NCI-H2107 treated with DMSO at 0.1 percent for 48 hours (cell line): ENCODE measurements around the gene CRYBG1.
"Not testable (repeated sequence)": the region's sequence is repeated elsewhere in the genome, so short reads cannot be mapped to it uniquely, and the experiment has no call there.

Experiments used
- DNase-seq: peaks from one replicate; lab custom pipeline; 2025; ENCODE audit not compliant: unreplicated experiment; lab: John Stamatoyannopoulos, UW

Gene CRYBG1

DNA sequence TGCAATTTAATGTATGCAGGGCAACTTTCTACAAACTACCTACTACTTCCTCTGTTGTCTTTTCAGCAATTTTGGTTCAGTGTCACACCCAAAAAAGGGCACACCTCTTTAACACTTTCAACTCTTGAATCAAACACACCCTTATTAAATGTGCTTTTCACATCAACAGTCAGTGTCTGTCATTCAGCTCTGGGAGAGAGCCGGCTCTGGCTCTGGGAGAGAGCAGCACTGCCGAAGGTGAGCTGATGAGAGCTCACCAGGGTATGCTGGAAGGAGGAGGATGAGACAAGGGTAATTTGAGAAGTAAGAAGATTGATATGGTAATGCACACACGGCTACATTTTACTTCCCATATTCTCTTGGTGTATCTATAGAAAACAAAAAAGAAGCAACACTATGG is 134.5 kb downstream of the CRYBG1 start:
- no peak for DNase-seq

DNA sequence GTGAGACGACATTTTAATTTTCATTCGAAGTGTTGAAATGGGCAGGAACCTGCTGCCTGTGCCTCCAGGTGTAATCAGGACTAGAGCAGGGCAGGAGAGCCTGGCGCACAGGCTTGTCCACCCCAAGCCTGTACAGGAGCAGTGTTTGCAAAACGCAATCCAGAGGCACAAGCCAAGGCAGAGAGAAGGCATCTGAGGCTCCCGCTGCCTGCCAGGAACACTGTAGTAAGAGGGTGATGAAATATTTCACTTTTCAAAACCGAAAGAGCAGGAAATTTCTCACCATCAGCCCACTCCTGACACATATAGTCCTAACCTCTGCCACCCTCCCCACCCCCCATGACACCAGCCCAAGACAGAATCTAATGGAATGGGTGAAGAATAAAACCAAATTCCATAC is 136.3 kb downstream of the CRYBG1 start:
- DNase-seq: no peak

DNA sequence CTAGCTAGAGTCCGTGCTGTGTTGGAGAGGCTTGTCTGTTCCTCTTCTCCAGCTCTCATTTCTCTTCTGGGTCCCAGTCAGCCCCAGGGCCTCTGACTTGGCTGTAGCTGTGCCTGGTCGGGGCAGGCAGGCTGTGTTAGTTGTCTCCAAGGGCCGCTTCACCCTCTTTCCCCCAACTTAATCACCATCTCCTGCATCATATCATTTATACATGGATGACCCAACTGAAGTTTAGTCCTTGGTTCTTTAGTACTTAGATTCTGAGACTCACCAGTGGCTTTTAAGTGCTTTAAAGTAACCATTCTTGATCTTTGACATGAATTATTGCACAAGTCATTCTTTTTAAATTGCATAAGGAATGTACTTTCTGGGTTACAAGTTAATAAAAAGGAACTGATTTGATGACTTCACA is 141.4 kb downstream of the CRYBG1 start:
- no peak for DNase-seq

DNA sequence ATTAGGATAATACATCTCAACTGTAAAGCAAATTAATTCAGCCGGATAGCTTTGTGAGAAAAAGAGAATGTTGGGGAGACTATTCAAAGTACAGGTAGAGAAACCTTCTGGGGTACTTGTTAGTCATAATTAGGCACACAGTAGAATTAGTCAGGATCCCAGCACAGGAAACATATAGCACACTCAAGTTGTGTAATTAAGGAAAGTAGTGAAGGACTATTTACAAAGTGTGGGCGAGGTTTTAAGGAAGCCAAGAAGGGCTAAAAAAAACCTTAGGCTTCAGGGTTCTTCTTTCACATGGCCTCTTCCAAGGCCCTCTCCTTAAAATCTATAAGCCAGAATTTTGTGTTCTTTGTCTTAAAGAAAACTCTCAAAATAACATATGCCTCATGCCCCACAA is 142.0 kb downstream of the CRYBG1 start:
- DNase-seq: no peak

DNA sequence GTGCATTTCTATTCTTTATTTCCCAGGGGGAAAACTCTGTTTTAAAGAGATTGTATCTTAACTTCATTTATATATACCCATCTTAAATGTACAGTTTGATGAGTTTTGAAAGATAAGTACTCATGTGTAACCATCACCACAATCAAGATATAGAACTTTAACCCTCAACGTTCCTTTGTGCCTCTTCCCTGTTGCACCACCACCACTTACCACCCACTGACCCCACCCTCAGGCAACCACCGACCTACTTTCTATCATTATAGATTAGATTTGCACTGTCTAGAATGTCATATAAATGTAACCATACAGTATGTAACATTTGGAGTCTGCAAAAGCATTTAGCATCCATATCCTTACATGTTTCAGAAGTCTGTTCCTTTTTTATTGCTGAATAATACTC is 147.8 kb downstream of the CRYBG1 start:
- no peak for DNase-seq

DNA sequence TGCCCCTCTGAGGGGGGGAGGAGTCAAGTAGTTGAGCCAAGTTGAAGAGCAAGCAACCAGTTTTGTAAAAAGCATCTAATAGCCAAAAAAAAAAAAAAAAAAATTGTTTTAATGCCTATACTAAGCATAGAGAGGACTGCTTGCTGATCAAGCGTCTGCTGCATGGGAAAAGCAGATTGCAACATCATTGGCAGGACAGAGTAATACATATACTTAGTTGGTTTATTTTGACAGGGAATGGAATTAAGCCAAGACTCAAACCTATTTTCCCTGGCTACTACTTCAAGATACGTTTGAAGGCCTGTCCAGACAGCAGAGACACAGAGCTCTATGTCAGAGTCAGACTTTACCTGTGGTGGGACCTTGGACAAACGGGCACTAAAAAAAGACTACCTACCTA is 148.3 kb downstream of the CRYBG1 start:
- no peak for DNase-seq

DNA sequence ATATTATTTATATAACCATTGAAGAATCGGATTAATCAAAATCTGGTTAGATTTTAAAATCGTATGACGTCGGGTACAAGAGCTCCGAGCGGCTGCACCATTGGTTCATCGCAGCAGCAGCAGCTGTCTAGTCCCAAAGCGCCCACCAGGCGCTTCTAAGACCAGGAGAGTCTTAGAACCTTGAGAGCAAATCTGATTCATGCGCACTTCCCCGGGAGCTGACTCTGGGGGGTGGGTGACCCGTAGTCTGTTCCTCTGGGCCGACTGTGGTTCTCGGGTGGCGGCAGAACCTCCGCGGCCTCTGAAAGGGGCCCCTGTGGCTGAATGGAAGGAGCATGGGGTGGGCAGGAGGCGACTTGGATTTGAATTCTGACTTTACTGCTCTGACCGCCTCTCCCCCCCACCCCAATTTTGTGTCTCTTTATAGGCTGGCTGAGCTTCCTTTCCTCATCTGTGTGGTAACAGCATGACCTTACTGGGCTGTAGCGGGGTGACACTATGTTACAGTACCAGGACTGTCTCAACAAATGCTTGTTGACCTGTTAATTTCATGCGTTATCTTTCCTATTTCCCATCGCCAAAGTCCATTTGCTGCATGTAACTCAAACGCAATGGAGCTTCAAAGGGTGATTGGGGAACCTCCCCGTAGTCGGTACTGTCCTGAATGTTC is 149.0 kb downstream of the CRYBG1 start:
- no peak for DNase-seq

DNA sequence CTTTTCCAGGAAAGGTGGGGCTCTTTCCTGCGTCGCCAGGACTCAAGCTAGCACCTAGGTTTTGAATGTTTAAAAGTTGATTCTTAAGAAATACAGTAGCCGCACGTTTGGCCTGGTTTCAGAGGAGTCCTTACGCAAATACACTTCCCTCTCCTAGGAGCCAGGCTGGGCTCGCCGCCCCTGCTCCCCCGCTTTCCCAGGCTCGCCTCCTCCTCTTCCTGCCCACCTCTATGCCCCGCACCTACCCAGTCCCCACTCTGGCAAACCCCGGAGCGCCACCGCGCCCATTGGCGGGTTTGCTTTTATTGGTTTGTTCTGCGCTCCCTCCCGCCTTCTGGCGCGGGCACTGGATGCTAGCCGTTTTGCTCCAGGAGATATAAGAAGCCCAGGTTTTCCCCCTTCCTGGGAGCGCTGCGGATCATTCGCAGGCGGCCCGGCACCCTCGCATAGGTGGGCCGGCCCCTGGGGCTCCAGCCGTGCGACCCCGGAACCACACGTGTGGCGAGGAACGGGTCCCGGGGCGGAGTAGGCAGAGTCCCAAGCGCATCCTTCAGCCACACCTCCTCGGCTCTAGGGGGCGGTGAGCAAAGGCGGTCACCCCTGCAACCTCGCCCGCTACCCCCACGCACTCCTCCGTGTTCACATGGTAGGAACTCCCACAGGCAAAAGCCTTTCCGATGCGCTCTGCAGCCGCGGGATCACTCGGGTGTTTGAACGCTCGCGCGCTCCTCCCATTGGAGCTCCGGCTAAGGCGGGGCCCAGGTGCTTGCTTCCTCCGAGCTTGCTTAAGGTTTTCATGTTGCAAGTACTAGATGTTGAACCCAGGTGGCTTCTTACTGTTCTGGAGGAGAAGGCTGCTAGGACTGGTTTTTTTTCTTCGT is 149.8 kb downstream of the CRYBG1 start:
- no peak for DNase-seq

DNA sequence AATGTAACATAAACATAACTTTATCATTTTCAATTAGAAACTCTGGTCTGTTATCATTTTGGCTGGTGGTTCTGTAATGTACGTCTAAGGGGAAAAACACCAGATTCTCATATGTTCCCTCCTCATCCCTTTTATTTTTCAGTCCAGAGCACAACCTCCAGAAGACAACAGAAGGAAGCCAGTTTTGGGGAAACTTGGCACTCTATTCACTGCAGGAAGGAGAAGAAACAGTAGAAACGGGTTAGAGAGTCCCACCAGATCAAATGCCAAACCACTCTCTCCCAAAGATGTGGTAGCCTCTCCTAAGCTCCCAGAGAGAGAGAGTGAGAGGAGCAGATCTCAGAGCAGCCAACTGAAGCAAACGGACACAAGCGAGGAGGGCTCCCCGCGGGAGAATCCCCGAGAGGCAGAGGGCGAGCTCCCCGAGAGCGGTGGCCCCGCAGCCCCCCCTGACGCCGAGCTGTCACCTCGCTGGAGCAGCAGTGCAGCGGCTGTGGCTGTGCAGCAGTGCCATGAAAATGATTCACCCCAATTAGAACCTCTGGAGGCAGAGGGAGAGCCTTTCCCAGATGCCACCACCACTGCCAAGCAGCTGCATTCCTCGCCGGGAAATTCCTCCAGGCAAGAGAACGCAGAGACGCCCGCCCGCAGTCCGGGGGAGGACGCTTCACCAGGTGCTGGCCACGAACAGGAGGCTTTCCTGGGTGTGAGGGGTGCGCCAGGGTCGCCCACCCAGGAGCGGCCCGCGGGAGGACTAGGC is 151.0 kb downstream of the CRYBG1 start:
- DNase-seq: no peak

DNA sequence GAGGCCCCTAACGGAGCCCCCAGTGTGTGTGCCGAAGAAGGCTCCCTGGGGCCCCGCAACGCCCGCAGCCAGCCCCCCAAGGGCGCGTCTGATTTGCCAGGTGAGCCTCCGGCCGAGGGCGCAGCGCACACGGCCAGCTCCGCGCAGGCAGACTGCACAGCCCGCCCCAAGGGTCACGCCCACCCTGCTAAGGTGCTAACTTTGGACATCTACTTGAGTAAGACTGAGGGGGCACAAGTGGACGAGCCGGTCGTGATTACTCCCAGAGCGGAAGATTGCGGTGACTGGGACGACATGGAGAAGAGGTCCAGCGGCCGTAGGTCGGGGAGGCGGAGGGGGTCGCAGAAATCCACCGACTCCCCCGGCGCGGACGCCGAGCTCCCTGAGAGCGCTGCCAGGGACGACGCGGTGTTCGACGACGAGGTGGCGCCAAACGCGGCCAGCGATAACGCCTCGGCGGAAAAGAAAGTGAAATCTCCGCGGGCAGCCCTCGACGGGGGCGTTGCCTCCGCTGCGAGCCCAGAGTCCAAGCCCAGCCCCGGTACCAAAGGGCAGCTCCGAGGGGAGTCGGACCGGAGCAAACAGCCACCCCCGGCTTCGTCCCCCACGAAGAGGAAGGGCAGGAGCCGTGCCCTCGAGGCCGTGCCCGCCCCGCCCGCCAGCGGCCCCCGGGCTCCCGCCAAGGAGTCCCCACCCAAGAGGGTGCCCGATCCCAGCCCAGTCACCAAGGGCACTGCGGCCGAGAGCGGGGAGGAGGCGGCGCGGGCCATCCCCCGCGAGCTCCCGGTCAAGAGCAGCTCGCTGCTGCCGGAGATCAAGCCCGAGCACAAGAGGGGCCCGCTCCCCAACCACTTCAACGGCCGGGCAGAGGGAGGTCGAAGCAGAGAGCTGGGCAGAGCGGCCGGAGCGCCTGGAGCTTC is 151.8 kb downstream of the CRYBG1 start:
- DNase-seq: peak; percentile 9

DNA sequence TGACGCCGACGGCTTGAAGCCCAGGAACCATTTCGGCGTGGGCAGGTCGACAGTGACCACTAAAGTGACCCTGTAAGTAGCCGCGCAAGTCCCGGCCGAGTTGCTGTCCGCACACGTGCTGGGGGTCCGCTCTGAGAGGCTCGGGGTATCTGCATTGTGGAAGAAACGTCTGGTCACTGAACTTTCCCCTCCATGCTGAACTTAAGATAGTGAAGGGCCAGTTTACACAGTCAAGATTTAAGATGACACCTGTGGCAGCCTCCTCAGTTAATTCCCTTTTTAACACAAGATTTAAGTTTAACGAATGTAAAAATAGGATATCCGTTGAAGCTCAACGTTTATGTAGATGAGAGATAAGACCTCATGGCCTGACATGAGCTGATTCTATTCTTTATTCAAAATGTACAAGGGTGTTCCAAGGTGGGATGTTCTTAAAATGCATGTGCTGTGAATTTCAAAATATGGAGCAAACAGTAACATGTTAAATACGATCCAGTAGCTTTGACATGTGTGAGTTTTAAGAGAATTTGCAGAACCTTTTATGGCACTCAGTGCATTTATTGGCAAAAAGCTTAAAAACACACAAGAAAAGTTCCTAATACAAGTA is 152.6 kb downstream of the CRYBG1 start:
- DNase-seq: no peak

DNA sequence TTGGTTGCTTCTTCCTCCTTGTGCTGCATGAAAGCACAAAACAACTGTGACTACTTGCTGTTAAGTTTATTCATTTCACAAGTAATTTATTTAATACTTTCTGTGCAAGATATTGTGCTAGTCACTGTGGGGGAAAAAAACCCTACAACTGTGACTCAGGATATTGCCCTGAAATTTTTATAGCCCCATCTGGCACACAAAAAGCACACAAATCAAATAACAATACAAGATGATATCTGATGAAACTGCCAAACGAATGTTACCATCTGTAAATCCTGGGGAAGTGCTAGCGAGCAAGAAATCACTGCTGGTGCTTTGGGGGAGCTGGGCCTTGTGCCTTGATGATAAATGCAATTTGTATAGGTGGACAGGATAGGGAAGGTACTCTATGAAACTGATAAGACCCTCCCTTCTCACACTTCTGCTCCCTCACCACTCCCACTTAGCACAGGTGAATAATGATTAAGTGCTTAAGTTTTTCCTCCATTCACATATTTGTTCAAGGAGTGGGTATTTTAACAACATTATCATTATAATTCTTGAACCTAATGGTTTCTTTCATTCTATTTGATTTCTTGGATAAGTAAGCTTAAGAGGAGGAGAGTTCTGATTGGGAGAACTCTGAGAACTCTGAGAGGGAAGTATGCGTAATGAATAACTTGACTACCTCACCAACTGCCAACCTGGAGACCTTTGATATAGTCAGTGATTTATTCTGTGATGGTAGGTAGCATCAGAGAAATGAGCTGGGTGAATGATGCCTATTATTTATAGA is 153.5 kb downstream of the CRYBG1 start:
- DNase-seq: no peak

DNA sequence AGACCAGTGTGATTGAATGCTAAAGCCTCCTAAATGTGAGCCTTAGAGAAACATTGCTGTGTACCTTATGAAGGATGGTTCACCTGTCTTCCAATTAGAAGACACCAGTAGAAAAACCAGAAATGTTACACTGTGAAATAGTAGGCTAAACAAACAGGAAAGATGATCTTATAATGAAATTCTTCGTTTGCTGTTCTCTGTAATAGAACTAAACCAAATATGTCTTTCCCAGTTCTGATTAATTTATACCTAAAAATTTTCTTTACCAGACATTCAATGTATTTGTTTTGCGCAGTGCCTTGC is 154.0 kb downstream of the CRYBG1 start:
- DNase-seq: no peak

DNA sequence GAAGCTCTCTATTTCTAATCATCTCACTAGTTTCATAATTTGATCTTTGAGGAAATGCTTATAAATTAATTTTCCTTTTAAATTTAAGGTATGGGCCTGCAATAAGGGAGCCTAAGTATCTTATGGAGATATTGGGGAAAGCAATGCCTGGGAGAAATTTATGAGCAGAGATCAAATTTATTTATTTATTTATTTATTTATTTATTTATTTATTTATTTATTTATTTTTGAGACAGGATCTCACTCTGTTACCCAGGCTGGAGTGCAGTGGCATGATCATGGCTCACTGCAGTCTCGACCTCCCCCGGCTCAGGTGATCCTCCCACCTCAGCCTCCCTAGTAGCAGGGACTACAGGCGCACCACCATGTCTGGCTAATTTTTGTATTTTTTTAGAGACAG is 155.1 kb downstream of the CRYBG1 start:
- not testable (repeated sequence) for DNase-seq

DNA sequence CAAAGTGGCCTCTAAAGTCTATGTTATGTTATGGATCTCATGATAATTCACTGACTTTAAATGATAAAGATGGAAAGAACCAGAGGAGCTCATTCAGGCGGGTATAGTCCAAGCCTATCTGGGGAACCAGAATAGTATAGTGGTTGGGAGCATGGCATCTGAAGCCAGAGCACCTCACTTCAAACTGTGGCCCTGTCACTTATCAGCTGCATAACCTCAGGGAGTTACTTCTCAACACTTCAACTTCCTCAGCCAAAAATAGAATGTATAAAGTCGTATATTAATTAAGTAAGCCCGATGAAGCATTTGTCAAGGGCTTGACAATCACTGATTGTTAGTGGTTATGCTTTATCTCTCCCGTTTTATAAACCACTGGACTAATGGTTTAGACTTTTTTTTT is 156.1 kb downstream of the CRYBG1 start:
- DNase-seq: no peak

DNA sequence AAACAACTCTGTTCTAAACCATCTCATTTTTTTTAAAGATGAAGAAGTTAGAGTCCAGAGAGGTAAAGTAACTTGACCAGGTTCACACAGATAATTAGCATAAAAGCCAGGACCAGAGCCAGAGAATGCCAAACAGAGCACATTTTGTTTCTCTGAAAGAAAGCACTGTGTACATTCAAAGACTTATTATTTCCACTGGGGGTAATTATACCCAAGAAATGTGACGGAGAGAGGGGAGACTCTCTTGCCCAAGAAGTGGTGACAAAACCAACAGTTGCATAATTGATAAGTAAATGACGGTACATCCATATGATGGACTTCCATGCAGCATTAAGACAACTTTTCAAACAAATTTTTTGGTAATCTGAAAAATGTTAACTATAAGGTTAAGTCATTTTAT is 157.2 kb downstream of the CRYBG1 start:
- DNase-seq: no peak

DNA sequence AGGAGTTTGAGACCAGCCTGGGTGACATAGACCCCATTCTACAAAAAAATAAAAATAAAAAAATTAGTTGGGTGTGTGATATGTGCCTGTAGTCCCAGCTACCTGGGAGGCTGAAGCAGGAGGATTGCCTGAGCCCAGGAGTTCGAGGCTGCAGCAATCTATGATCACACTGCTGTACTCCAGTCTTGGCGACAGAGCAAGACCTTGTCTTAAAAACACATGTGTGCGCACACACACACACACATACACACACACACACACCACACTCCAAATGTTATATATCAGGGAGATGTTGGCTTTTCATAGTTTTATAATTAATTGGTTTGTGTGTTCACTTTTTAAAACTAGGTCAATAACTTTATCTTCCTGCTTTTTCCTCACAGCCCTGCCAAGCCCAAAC is 158.2 kb downstream of the CRYBG1 start:
- DNase-seq: no peak

DNA sequence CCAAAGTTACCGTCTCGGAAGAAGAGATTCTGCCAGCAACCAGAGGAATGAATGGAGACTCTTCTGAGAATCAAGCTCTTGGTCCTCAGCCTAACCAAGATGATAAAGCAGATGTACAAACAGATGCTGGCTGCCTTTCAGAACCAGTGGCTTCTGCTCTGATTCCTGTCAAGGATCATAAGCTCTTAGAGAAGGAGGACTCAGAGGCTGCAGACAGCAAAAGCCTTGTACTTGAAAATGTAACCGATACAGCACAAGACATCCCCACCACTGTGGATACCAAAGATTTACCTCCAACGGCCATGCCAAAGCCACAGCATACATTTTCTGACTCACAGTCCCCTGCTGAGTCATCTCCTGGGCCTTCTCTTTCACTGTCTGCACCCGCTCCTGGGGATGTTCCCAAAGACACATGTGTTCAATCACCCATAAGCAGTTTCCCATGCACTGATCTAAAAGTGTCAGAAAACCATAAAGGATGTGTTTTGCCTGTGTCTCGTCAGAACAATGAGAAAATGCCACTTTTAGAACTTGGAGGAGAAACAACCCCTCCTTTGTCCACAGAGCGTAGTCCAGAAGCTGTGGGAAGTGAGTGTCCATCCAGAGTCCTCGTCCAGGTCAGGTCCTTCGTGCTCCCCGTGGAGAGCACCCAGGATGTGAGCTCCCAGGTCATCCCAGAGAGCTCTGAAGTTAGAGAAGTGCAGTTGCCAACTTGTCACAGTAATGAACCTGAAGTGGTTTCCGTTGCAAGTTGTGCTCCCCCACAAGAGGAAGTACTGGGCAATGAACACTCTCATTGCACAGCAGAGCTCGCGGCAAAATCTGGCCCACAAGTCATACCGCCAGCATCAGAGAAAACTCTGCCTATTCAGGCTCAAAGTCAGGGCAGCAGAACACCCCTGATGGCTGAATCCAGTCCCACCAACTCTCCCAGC is 159.2 kb downstream of the CRYBG1 start:
- no peak for DNase-seq
